HG03439 (cell line): Measurements from ENCODE around the gene RSAD1.

Source experiments
- ATAC-seq: cut with Tn5 transposase; IDR thresholded peaks from one replicate; pipeline ENCODE4 v1.9.1; 2021; ENCODE audit warnings: mild to moderate bottlenecking, moderate library complexity; ENCODE audit not compliant: unreplicated experiment

The RSAD1 gene

GRCh38 chr17:50457621-50458020, 21.0 kb upstream of the RSAD1 start:
- ATAC-seq = no peak

GRCh38 chr17:50458270-50458669, 20.4 kb upstream of the RSAD1 start:
- ATAC-seq = no peak

GRCh38 chr17:50458701-50459676, 19.7 kb upstream of the RSAD1 start:
- ATAC-seq = no peak

- ATAC-seq = no peak
Measured at GRCh38 chr17:50459756-50460155, 18.9 kb upstream of the RSAD1 start.

- ATAC-seq = no peak
Measured at GRCh38 chr17:50460831-50461526, 17.7 kb upstream of the RSAD1 start.

GRCh38 chr17:50461550-50462132, 17.0 kb upstream of the RSAD1 start:
- no peak for ATAC-seq

- no peak for ATAC-seq
Measured at GRCh38 chr17:50462446-50462845, 16.2 kb upstream of the RSAD1 start.

- no peak for ATAC-seq
Measured at GRCh38 chr17:50464121-50464520, 14.5 kb upstream of the RSAD1 start.

- no peak for ATAC-seq
Measured at GRCh38 chr17:50464736-50465135, 13.9 kb upstream of the RSAD1 start.

- ATAC-seq = no peak
Measured at GRCh38 chr17:50465171-50465570, 13.5 kb upstream of the RSAD1 start.

- no peak for ATAC-seq
Measured at GRCh38 chr17:50465635-50466034, 13.0 kb upstream of the RSAD1 start.

- no peak for ATAC-seq
Measured at GRCh38 chr17:50466371-50467113, 12.1 kb upstream of the RSAD1 start.

GRCh38 chr17:50467114-50467854, 11.4 kb upstream of the RSAD1 start:
- no peak for ATAC-seq

GRCh38 chr17:50467855-50468303, 10.8 kb upstream of the RSAD1 start:
- ATAC-seq = no peak

GRCh38 chr17:50468304-50469207, 10.1 kb upstream of the RSAD1 start, which contains the start of gene CHAD:
TSS of gene CHAD (minus strand) at chr17:50468880. CDS start at chr17:50468813, 67 bp downstream.
- no peak for ATAC-seq

- no peak for ATAC-seq
Measured at GRCh38 chr17:50469208-50469605, 9.5 kb upstream of the RSAD1 start.

GRCh38 chr17:50469671-50470305, 8.9 kb upstream of the RSAD1 start:
- no peak for ATAC-seq

- ATAC-seq = no peak
Measured at GRCh38 chr17:50470426-50470825, 8.2 kb upstream of the RSAD1 start.
